Endodermal cell (in vitro differentiated cells): Measurements from ENCODE around the gene LAMA2. TPM values are rescaled to one million over a fixed set of nuclear protein-coding genes. Genes with fewer than 3 reads are reported as not detected.

Experiments used
- DNase-seq: peaks from one replicate; pipeline ENCODE4 v3.0.0-alpha.2; 2017
- H3K27ac ChIP-seq: 2 replicates; pipeline ENCODE4 v1.5.1; 2013; ENCODE audit warnings: mild to moderate bottlenecking, low read depth, low read length, moderate library complexity
- H3K27me3 ChIP-seq: 2 replicates; pipeline ENCODE4 v1.6.1; 2013; ENCODE audit warnings: mild to moderate bottlenecking, low read length, moderate library complexity; ENCODE audit not compliant: insufficient read depth, control insufficient read depth, poor library complexity, severe bottlenecking
- H3K36me3 ChIP-seq: 2 replicates; pipeline ENCODE4 v1.7.0; 2013; ENCODE audit warnings: mild to moderate bottlenecking, low read length, moderate library complexity; ENCODE audit not compliant: control insufficient read depth, insufficient read depth
- H3K4me1 ChIP-seq: one replicate; pipeline ENCODE4 v1.7.0; 2013; ENCODE audit warnings: low read length; ENCODE audit not compliant: control insufficient read depth, insufficient read depth
- H3K4me3 ChIP-seq: 2 replicates; pipeline ENCODE4 v1.5.1; 2013; ENCODE audit warnings: mild to moderate bottlenecking, low read length, moderate library complexity
- H3K9ac ChIP-seq: 2 replicates; pipeline ENCODE4 v1.6.1; 2013; ENCODE audit warnings: mild to moderate bottlenecking, low read length, moderate library complexity; ENCODE audit not compliant: poor library complexity, severe bottlenecking; ENCODE audit errors: extremely low read depth
- H3K9me3 ChIP-seq: 2 replicates; pipeline ENCODE4 v1.6.1; 2013; ENCODE audit warnings: mild to moderate bottlenecking, low read length, moderate library complexity; ENCODE audit not compliant: control insufficient read depth
- H3K27ac Mint-ChIP-seq: 2 replicates; pipeline ENCODE4 v1.8.0; 2020; ENCODE audit warnings: mixed read lengths
- H3K27me3 Mint-ChIP-seq: 2 replicates; pipeline ENCODE4 v1.8.0; 2021; ENCODE audit warnings: mild to moderate bottlenecking, mixed read lengths; ENCODE audit not compliant: insufficient read depth
- H3K36me3 Mint-ChIP-seq: 2 replicates; pipeline ENCODE4 v1.8.0; 2020; ENCODE audit warnings: low read depth, mixed read lengths
- H3K4me1 Mint-ChIP-seq: 2 replicates; pipeline ENCODE4 v1.8.0; 2020; ENCODE audit warnings: mixed read lengths
- H3K4me3 Mint-ChIP-seq: 2 replicates; pipeline ENCODE4 v1.8.0; 2020; ENCODE audit warnings: mild to moderate bottlenecking, moderate library complexity, mixed read lengths
- H3K9me3 Mint-ChIP-seq: 2 replicates; pipeline ENCODE4 v1.8.0; 2020; ENCODE audit warnings: mild to moderate bottlenecking, mixed read lengths
- CTCF ChIP-seq: fragments of 200-600 bp; sonication (generic); conservative IDR thresholded peaks from 2 replicates; pipeline ENCODE4 v1.5.0; 2021; ENCODE audit warnings: antibody characterized with exemption, mild to moderate bottlenecking
- WGBS, 2 experiments: methylation state at CpG; one replicate each; pipeline versions ENCODE4 v1.1.5 to v1.1.7; 2013; ENCODE audit warnings: missing lambda C conversion rate in 2 of 2, mixed read lengths in 1 of 2; ENCODE audit not compliant: insufficient coverage in 1 of 2, insufficient read length in 1 of 2; 5-methylcytosine and 5-hydroxymethylcytosine counted together
- total RNA-seq, 2 donors: library from RNA; stranded (reverse); fragmentation: NEBNext Ultra II Directional in 1 of 2; extraction: Animal tissue kit (Norgen Biotek cat#: 25700) in 1 of 2; gene quantifications; 2 replicates in 1 of 2; 3 replicates in 1 of 2; pipeline ENCODE4 v1.2.1, GENCODE V29; 2021

LAMA2 gene
- total RNA-seq, 2 donors from 2014 or later, result 2.3 to 4.1 TPM

GRCh38 chr6:129469070-129469662 lies 586.2 kb downstream of the LAMA2 start:
- TF ChIP-seq CTCF, result no peak
- no peak overlapping the region for H3K4me3 ChIP-seq
- Mint-ChIP-seq H3K27ac (no peak overlapping the region), H3K4me1 (peaks cover 8% of the 10 kb centered on the region), H3K4me3 (no peak overlapping the region), H3K9me3 (no peaks in the 10 kb centered on the region), H3K27me3 (no peaks in the 10 kb centered on the region), H3K36me3 (no peaks in the 10 kb centered on the region)
- H3K36me3 ChIP-seq, result no peaks in the 10 kb centered on the region
- no peak overlapping the region for H3K9ac ChIP-seq
- no peaks in the 10 kb centered on the region for H3K4me1 ChIP-seq
- DNase-seq, result no peak
- no peaks in the 10 kb centered on the region for H3K9me3 ChIP-seq
- H3K27ac ChIP-seq, result no peak overlapping the region
- no peaks in the 10 kb centered on the region for H3K27me3 ChIP-seq
- 94 to 95% methylated on average over 3 of the region's 3 CpGs for whole genome bisulfite sequencing, 2 experiments

GRCh38 chr6:129472239-129472638 lies 589.3 kb downstream of the LAMA2 start:
- 60 to 90% methylated on average over 2 to 3 of the region's 3 CpGs for WGBS, 2 experiments
- Histone ChIP-seq H3K36me3 (no peaks in the 10 kb centered on the region), H3K4me3 (no peak overlapping the region), H3K9ac (no peak overlapping the region), H3K27ac (no peak overlapping the region), H3K27me3 (no peaks in the 10 kb centered on the region), H3K4me1 (no peaks in the 10 kb centered on the region), H3K9me3 (no peaks in the 10 kb centered on the region)
- TF ChIP-seq CTCF, result peak; percentile 69
- H3K36me3 Mint-ChIP-seq, result no peaks in the 10 kb centered on the region
- no peak overlapping the region for H3K4me3 Mint-ChIP-seq
- peaks cover 17% of the 10 kb centered on the region for H3K4me1 Mint-ChIP-seq
- H3K27me3 Mint-ChIP-seq, result no peaks in the 10 kb centered on the region
- H3K27ac Mint-ChIP-seq, result no peak overlapping the region
- DNase-seq, result no peak
- H3K9me3 Mint-ChIP-seq, result no peaks in the 10 kb centered on the region

- H3K27me3 Mint-ChIP-seq, result no peaks in the 10 kb centered on the region
- no peak overlapping the region for H3K4me3 Mint-ChIP-seq
Observed at GRCh38 chr6:129473546-129473945, 590.6 kb downstream of the LAMA2 start.

More at GRCh38 chr6:129473546-129473945, 590.6 kb downstream of the LAMA2 start:
- no peak for TF ChIP-seq CTCF
- no peaks in the 10 kb centered on the region for H3K9me3 ChIP-seq
- no peaks in the 10 kb centered on the region for H3K36me3 ChIP-seq
- 92 to 100% methylated on average over 2 to 3 of the region's 3 CpGs for WGBS, 2 experiments
- H3K4me1 ChIP-seq, result no peaks in the 10 kb centered on the region
- no peak overlapping the region for H3K4me3 ChIP-seq
- no peak for DNase-seq
- H3K27me3 ChIP-seq, result no peaks in the 10 kb centered on the region
- Mint-ChIP-seq H3K4me1 (peaks cover 17% of the 10 kb centered on the region), H3K27ac (no peak overlapping the region), H3K9me3 (no peaks in the 10 kb centered on the region), H3K36me3 (no peaks in the 10 kb centered on the region)
- no peak overlapping the region for H3K9ac ChIP-seq
- no peak overlapping the region for H3K27ac ChIP-seq
